RWPE2 (cell line): ENCODE measurements around the gene CDH12.
"Not testable (repeated sequence)": the region's sequence is repeated elsewhere in the genome, so short reads cannot be mapped to it uniquely, and the experiment has no call there.

ENCODE experiments used
- ATAC-seq: fragments of 200-7000 bp; cut with Tn5 transposase; 3 replicates; pipeline ENCODE4 v1.9.1; 2021; ENCODE audit warnings: low read depth
- DNase-seq: peaks from one replicate; pipeline ENCODE4 v3.0.0-alpha.2; 2020; ENCODE audit warnings: low spot score
- H3K27ac ChIP-seq: fragments of 450-650 bp; 2 replicates; pipeline ENCODE4 v1.5.1; 2017; ENCODE audit warnings: mild to moderate bottlenecking; ENCODE audit not compliant: poor library complexity, severe bottlenecking
- H3K27me3 ChIP-seq: fragments of 250-450 bp; sonication (Bioruptor Pico); 2 replicates; pipeline ENCODE4 v1.5.1; 2021; ENCODE audit warnings: mild to moderate bottlenecking, moderate library complexity; ENCODE audit not compliant: insufficient read depth, poor library complexity, severe bottlenecking
- H3K36me3 ChIP-seq: fragments of 250-450 bp; sonication (Bioruptor Pico); 2 replicates; pipeline ENCODE4 v1.5.1; 2020; ENCODE audit warnings: low read depth, mild to moderate bottlenecking, moderate library complexity
- H3K4me1 ChIP-seq: fragments of 250-450 bp; sonication (Bioruptor Pico); 2 replicates; pipeline ENCODE4 v1.5.1; 2021; ENCODE audit warnings: mild to moderate bottlenecking, moderate library complexity; ENCODE audit not compliant: insufficient read depth, poor library complexity, severe bottlenecking
- H3K4me3 ChIP-seq: fragments of 250-450 bp; sonication (Bioruptor Pico); 2 replicates; pipeline ENCODE4 v1.5.1; 2021; ENCODE audit warnings: mild to moderate bottlenecking, moderate library complexity; ENCODE audit not compliant: severe bottlenecking
- H3K9me3 ChIP-seq: fragments of 250-450 bp; sonication (Bioruptor Pico); 2 replicates; pipeline ENCODE4 v1.5.1; 2021; ENCODE audit warnings: mild to moderate bottlenecking, moderate library complexity; ENCODE audit not compliant: severe bottlenecking
- CTCF ChIP-seq: fragments of 450-650 bp; IDR thresholded peaks from one replicate; pipeline ENCODE4 v1.5.1; 2017; ENCODE audit warnings: mild to moderate bottlenecking, moderate library complexity; ENCODE audit not compliant: poor library complexity, severe bottlenecking

CDH12 gene

DNA sequence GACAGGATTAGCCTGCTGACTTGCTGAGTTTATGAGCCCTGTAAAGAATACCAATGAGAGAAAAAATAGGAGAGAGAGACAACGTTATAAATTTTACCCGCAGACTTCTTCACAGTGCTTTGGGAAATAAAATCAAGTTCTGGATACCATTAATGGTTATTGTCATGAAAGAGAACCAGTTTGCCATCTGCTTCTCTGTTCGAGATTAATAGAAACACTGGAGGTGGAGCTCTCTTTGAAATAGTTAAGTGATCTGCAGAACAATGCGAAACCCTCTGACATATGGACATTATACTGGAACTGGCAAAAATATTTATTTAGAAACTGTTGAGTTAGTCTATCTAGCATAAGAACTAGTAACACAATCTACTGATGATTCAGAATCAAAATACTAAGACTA lies 500.7 kb downstream of the CDH12 start:
- no peak for DNase-seq
- Histone ChIP-seq H3K9me3 (no peaks in the 10 kb centered on the region), H3K27me3 (peaks cover 6% of the 10 kb centered on the region), H3K36me3 (no peaks in the 10 kb centered on the region), H3K4me1 (no peaks in the 10 kb centered on the region), H3K27ac (no peak overlapping the region), H3K4me3 (no peak overlapping the region)
- no peak for ATAC-seq
- no peak for TF ChIP-seq CTCF

DNA sequence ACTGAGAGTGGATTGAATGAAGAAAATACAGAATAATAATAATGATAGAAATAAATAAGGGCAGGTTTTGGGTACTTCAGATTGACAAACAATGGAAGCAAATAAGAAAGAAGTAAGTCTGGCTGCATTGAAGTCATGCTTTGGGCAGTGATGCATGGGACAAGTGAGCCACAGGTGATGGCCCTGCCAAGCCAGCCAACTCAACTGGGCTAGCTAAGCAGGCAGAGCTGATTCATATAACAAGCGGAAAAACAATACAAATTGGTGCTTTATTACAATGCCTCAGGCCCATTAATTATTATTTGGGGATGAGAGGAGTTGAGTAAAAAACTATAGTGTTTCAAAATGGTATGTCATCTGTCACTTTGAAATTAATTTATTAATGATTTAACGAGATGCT lies 502.0 kb downstream of the CDH12 start:
- H3K4me1 ChIP-seq = no peaks in the 10 kb centered on the region
- TF ChIP-seq CTCF = no peak
- no peaks in the 10 kb centered on the region for H3K36me3 ChIP-seq
- DNase-seq (no peak), ATAC-seq (no peak)
- peaks cover 6% of the 10 kb centered on the region for H3K27me3 ChIP-seq
- H3K27ac ChIP-seq = no peak overlapping the region
- no peaks in the 10 kb centered on the region for H3K9me3 ChIP-seq
- no peak overlapping the region for H3K4me3 ChIP-seq

DNA sequence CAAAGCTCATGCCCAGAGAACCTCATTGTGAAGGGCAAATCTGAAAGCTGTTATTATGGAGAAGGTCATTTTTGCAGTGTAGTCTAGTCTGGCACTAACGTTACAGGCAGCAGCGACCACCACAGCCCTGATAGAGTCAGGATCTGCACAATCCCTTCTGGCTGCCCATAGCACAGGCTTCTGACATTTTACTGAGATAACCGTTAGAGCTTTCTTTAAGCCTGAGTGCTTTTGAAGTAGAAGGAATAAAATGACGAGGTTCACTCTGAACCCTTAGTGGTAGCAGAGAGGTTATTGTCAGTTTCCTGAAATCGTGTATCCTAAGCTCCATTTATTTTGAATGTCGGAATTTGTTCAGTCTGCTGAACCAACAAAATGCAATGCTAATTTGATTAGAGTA lies 505.1 kb downstream of the CDH12 start:
- H3K27me3 ChIP-seq = peaks cover 12% of the 10 kb centered on the region
- no peak for TF ChIP-seq CTCF
- H3K4me1 ChIP-seq = no peaks in the 10 kb centered on the region
- no peak overlapping the region for H3K27ac ChIP-seq
- no peak for DNase-seq
- no peak overlapping the region for H3K4me3 ChIP-seq
- ATAC-seq = no peak
- no peaks in the 10 kb centered on the region for H3K9me3 ChIP-seq
- no peaks in the 10 kb centered on the region for H3K36me3 ChIP-seq

- Histone ChIP-seq H3K4me1 (no peaks in the 10 kb centered on the region), H3K27ac (no peak overlapping the region), H3K4me3 (no peak overlapping the region), H3K36me3 (no peaks in the 10 kb centered on the region), H3K9me3 (no peaks in the 10 kb centered on the region), H3K27me3 (peaks cover 6% of the 10 kb centered on the region)
- DNase-seq (no peak), ATAC-seq (no peak)
- TF ChIP-seq CTCF = no peak
These were observed 509.1 kb downstream of the CDH12 start for GRCh38 chr5:22344000-22344399.

- no peak; the same call in 2 of the 3 replicates for ATAC-seq
- H3K27ac ChIP-seq = no peak overlapping the region
- no peaks in the 10 kb centered on the region for H3K36me3 ChIP-seq
- no peak overlapping the region for H3K4me3 ChIP-seq
- no peaks in the 10 kb centered on the region for H3K4me1 ChIP-seq
- TF ChIP-seq CTCF = no peak
- peaks cover 6% of the 10 kb centered on the region for H3K27me3 ChIP-seq
- H3K9me3 ChIP-seq = no peaks in the 10 kb centered on the region
- DNase-seq = no peak
These were observed 511.7 kb downstream of the CDH12 start for GRCh38 chr5:22341406-22341805.

- not testable (repeated sequence) for H3K27me3 ChIP-seq, DNase-seq, ATAC-seq, H3K27ac ChIP-seq, H3K4me1 ChIP-seq, H3K9me3 ChIP-seq, H3K4me3 ChIP-seq, H3K36me3 ChIP-seq
These were observed 520.2 kb downstream of the CDH12 start for GRCh38 chr5:22332949-22333348.
